Suprapubic skin (tissue), 4 donors: ENCODE data around the gene SPTY2D1.

Experiments used
- EP300 ChIP-seq: sonication (generic); formaldehyde crosslinking; IDR thresholded peaks from one replicate; pipeline ENCODE4 v1.6.1; 2017; ENCODE audit warnings: antibody characterized with exemption
- POLR2A ChIP-seq, 2 donors: fragments of 450-650 bp; IDR thresholded peaks; one replicate each; pipeline ENCODE4 v1.6.1; 2017; ENCODE audit warnings: antibody characterized with exemption in 2 of 2, mild to moderate bottlenecking in 2 of 2, moderate library complexity in 2 of 2
- POLR2AphosphoS5 ChIP-seq, 3 donors: sonication (generic); formaldehyde crosslinking; IDR thresholded peaks; one replicate each; pipeline ENCODE4 v1.6.1; 2017; ENCODE audit warnings: antibody characterized with exemption in 3 of 3
- TF ChIP-seq, protein P1 (sequence below), 2 donors: fragments of 200-600 bp in 1 of 2; fragments of 450-650 bp in 1 of 2; sonication (generic) in 1 of 2; IDR thresholded peaks; one replicate each; pipeline ENCODE4 v1.5.1; 2016 to 2019; ENCODE audit warnings: antibody characterized with exemption in 2 of 2, mild to moderate bottlenecking in 1 of 2, moderate library complexity in 1 of 2

DNA sequence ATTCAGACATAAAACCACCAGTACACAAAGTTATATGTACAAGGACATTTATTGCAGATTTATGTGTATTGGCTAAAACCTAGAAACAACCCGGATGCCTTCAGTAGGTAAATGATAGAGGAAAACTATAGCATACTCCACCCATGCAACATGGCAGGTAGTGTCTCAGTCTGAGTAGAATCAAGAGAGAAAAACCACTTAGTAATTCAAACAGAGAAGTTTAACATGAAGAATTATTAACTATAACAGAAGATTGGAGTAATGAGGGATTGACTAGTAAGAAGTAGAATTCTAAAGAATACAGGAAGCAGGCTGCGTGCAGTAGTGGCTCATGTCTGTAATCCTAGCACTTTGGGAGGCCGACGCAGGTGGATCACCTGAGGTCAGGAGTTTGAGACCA, 16.2 kb upstream of the SPTY2D1 start:
- TF ChIP-seq, protein P1, sequence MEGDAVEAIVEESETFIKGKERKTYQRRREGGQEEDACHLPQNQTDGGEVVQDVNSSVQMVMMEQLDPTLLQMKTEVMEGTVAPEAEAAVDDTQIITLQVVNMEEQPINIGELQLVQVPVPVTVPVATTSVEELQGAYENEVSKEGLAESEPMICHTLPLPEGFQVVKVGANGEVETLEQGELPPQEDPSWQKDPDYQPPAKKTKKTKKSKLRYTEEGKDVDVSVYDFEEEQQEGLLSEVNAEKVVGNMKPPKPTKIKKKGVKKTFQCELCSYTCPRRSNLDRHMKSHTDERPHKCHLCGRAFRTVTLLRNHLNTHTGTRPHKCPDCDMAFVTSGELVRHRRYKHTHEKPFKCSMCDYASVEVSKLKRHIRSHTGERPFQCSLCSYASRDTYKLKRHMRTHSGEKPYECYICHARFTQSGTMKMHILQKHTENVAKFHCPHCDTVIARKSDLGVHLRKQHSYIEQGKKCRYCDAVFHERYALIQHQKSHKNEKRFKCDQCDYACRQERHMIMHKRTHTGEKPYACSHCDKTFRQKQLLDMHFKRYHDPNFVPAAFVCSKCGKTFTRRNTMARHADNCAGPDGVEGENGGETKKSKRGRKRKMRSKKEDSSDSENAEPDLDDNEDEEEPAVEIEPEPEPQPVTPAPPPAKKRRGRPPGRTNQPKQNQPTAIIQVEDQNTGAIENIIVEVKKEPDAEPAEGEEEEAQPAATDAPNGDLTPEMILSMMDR (IDR thresholded peaks at IDR 0.05) = no peak
- no peak for TF ChIP-seq POLR2AphosphoS5 (IDR thresholded peaks at IDR 0.05)
- TF ChIP-seq POLR2A (IDR thresholded peaks at IDR 0.05) = no peak
- TF ChIP-seq EP300 = no peak
